Measurements from ENCODE around the gene CELF1. TPM values are rescaled to one million over a fixed set of nuclear protein-coding genes. Genes with fewer than 3 reads are reported as not detected.
A peak's percentile ranks its signal among the peaks of the same experiment; 100 is the strongest.

Gene CELF1
- total and polyA plus RNA-seq, 2 donors (not counting 1 experiment from before 2014, with no cell fraction given): 52.0 to 153 TPM

- 20% methylated on average over 1 of the region's 1 CpG for WGBS (ENCODE audit: insufficient coverage)
- Mint-ChIP-seq H3K4me3 (peak overlapping the region; percentile 72), H3K27me3 (no peaks in the 10 kb centered on the region), H3K4me1 (peaks cover 68% of the 10 kb centered on the region), H3K27ac (peak overlapping the region; percentile 62), H3K9me3 (ENCODE audit: insufficient read depth) (no peaks in the 10 kb centered on the region)
- intact Hi-C loops (cut with micrococcal nuclease): loop anchor here (2.0 kb wide), 2 partner anchors 17 to 45 kb away; partner anchors contain the start of gene CELF1
- ChIA-PET CTCF (interaction anchor here (0.6 to 1.0 kb wide), 4 partner anchors 12 to 222 kb away, joined by 3 to 4 read pairs (median 4); no protein-coding TSS in a partner anchor), POLR2A (no interaction called here)
- Histone ChIP-seq H3K79me2 (ENCODE audit: control insufficient read depth, insufficient read depth, low read length) (peaks cover 92% of the 10 kb centered on the region), H2AFZ (ENCODE audit: insufficient read depth, low read depth, low read length, poor library complexity, severe bottlenecking) (peak overlapping the region; percentile 17), H3K4me2 (replicated peaks; ENCODE audit: low read depth, low read length, poor library complexity, severe bottlenecking) (peak overlapping the region; percentile 68), H3K4me1 (ENCODE audit: control insufficient read depth in 2 of 2, insufficient read depth in 2 of 2, low read length in 2 of 2) (peaks cover 44 to 57% of the 10 kb centered on the region in 2 donors), H3K9ac (ENCODE audit: low read length) (peak overlapping the region; percentile 25), H3K36me3 (replicated peaks in 1 of 2; ENCODE audit: control extremely low read depth in 1 of 2, control insufficient read depth in 1 of 2, extremely low read depth in 1 of 2, insufficient read depth in 2 of 2, low read length in 1 of 2) (peaks cover 6 to 10% of the 10 kb centered on the region in 2 experiments), H3K27me3 (replicated peaks in 1 of 4; ENCODE audit: control extremely low read depth in 1 of 4, control insufficient read depth in 3 of 4, insufficient read depth in 4 of 4, low read length in 3 of 4) (no peaks in the 10 kb centered on the region), H3K27ac (ENCODE audit: low read length in 2 of 2) (peak overlapping the region; percentile 46 to 91), H4K20me1 (ENCODE audit: control insufficient read depth, insufficient read depth, low read length, poor library complexity, severe bottlenecking) (peaks cover 47% of the 10 kb centered on the region), H3K9me3 (ENCODE audit: control extremely low read depth in 1 of 3, control insufficient read depth in 2 of 3, insufficient read depth in 1 of 3, low read length in 2 of 3) (no peaks in the 10 kb centered on the region), H3K4me3 (ENCODE audit: control extremely low read depth in 1 of 5, extremely low read depth in 1 of 5, insufficient read depth in 1 of 5, low read depth in 2 of 5, low read length in 4 of 5) (peak overlapping the region in 3 of 5 experiments; percentile 8 to 28 (median 25))
- DNase-seq (no peak), ATAC-seq (ENCODE audit: low read depth) (no peak)
- TF ChIP-seq CTCF (IDR thresholded peaks at IDR 0.05): no peak
- no peak for TF ChIP-seq EZH2 (IDR thresholded peaks at IDR 0.05; ENCODE audit: borderline replicate concordance, insufficient read depth, low read depth, low read length, poor library complexity, severe bottlenecking)
Measured at GRCh38 chr11:47507563-47508239, 45.2 kb downstream of the CELF1 start.
